ENCODE measurements around the gene ART5. TPM values are rescaled to one million over a fixed set of nuclear protein-coding genes. Genes with fewer than 3 reads are reported as not detected.

The ART5 gene
- polyA plus RNA-seq, 2 of the 4 experiments (the other 2 are of a cell fraction), result 0.08 to 0.30 TPM

DNA sequence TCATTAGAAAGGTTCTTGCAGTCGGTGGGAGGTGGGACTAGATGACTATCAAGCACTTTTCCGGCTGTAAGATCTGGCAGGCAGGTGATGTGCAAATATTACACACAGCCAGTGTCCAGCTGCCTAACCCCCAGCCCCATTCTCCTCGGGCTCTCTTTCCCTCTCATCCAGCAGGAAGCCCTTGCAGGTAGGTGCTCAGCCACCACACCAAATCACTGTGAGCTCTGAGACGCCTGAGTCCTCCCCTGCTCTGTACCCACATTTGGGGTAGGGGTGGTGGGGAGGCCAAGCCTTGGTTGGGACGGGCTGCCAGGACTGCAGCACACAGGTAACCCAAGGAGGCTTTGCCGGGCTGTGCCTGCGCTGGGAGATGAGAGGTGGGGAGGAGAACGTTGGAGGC is 601 bp downstream of the ART5 start:
- Histone ChIP-seq H3K4me3 (no peak overlapping the region), H3K4me2 (no peak overlapping the region)
- no peak for FAIRE-seq

DNA sequence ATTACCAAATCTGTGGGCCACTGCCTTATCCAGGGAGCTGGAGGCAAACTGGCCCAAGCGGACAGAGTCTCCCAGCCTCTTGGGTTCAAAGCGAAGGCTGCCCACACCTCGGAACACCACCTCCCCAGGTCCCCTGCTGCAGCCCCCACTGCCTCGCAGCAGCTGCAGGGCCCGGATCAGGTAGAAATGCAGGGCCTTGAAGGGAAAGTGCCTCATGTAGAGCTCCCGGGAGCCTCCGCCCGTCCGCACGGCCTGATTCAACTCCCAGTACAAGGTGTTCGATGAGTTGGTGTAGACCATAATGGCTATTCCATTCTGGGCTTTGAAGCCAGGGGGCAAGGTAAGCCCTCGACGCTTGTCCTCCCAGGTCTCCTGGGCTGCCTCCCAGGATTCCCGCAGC is 2.0 kb downstream of the ART5 start:
- no peaks in the 10 kb centered on the region for H3K9me3 ChIP-seq
- no peak overlapping the region for H3K4me2 ChIP-seq
- ChIA-PET CTCF (interaction anchor here (1.5 kb wide), 1 partner anchor 169 kb away, joined by 3 read pairs; no protein-coding TSS in a partner anchor), POLR2A (no interaction called here)
- peaks cover 19% of the 10 kb centered on the region for H3K4me1 ChIP-seq
- TF ChIP-seq SREBF2 (IDR thresholded peaks at IDR 0.05), result no peak
- no peak for TF ChIP-seq NPAS2 (CRISPR knock-in tag; IDR thresholded peaks at IDR 0.05; ENCODE audit: borderline replicate concordance)
- no peak for TF ChIP-seq MAFK (IDR thresholded peaks at IDR 0.05; ENCODE audit: partially characterized antibody)
- TF ChIP-seq TP53 (CRISPR knock-in tag; IDR thresholded peaks at IDR 0.05), result no peak
- no peak for TF ChIP-seq FOXS1 (CRISPR knock-in tag; IDR thresholded peaks at IDR 0.05)
- TF ChIP-seq SMC3 (IDR thresholded peaks at IDR 0.05), result no peak
- TF ChIP-seq, protein P1, sequence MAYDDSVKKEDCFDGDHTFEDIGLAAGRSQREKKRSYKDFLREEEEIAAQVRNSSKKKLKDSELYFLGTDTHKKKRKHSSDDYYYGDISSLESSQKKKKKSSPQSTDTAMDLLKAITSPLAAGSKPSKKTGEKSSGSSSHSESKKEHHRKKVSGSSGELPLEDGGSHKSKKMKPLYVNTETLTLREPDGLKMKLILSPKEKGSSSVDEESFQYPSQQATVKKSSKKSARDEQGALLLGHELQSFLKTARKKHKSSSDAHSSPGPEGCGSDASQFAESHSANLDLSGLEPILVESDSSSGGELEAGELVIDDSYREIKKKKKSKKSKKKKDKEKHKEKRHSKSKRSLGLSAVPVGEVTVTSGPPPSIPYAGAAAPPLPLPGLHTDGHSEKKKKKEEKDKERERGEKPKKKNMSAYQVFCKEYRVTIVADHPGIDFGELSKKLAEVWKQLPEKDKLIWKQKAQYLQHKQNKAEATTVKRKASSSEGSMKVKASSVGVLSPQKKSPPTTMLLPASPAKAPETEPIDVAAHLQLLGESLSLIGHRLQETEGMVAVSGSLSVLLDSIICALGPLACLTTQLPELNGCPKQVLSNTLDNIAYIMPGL (CRISPR knock-in tag; IDR thresholded peaks at IDR 0.05; ENCODE audit: borderline replicate concordance), result no peak
- TF ChIP-seq HOXA7 (CRISPR knock-in tag; IDR thresholded peaks at IDR 0.05), result no peak
- TF ChIP-seq, protein P2, sequence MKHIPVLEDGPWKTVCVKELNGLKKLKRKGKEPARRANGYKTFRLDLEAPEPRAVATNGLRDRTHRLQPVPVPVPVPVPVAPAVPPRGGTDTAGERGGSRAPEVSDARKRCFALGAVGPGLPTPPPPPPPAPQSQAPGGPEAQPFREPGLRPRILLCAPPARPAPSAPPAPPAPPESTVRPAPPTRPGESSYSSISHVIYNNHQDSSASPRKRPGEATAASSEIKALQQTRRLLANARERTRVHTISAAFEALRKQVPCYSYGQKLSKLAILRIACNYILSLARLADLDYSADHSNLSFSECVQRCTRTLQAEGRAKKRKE (CRISPR knock-in tag; IDR thresholded peaks at IDR 0.05; ENCODE audit: low read depth), result no peak
- TF ChIP-seq, protein P3, sequence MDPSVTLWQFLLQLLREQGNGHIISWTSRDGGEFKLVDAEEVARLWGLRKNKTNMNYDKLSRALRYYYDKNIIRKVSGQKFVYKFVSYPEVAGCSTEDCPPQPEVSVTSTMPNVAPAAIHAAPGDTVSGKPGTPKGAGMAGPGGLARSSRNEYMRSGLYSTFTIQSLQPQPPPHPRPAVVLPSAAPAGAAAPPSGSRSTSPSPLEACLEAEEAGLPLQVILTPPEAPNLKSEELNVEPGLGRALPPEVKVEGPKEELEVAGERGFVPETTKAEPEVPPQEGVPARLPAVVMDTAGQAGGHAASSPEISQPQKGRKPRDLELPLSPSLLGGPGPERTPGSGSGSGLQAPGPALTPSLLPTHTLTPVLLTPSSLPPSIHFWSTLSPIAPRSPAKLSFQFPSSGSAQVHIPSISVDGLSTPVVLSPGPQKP (IDR thresholded peaks at IDR 0.05; ENCODE audit: low read depth, low read length), result no peak
- TF ChIP-seq CBX2 (IDR thresholded peaks at IDR 0.05; ENCODE audit: borderline replicate concordance, low read depth), result no peak
- no peak for TF ChIP-seq CHD4 (IDR thresholded peaks at IDR 0.05; ENCODE audit: borderline replicate concordance)
- TF ChIP-seq JUN (IDR thresholded peaks at IDR 0.05), result no peak
- TF ChIP-seq FOSL2 (IDR thresholded peaks at IDR 0.05), result no peak
- TF ChIP-seq FOSL2 (CRISPR knock-in tag; IDR thresholded peaks at IDR 0.05), result no peak
- no peak for TF ChIP-seq ZC3H11A (IDR thresholded peaks at IDR 0.05)
- TF ChIP-seq ESRRA (IDR thresholded peaks at IDR 0.05; ENCODE audit: borderline replicate concordance, low read length), result no peak
- TF ChIP-seq CHD2 (IDR thresholded peaks at IDR 0.05; ENCODE audit: low read length, partially characterized antibody), result no peak
- TF ChIP-seq CEBPB (IDR thresholded peaks at IDR 0.05), result no peak
- FAIRE-seq, result no peak
- 91% methylated on average over 14 of the region's 14 CpGs for WGBS (ENCODE audit: missing lambda C conversion rate)
- ATAC-seq, result no peak
- H3K27ac ChIP-seq, result no peak overlapping the region
- DNase-seq (ENCODE audit: low read depth in 1 of 2, low spot score in 1 of 2), result no peak
- H3K4me3 ChIP-seq, result no peak overlapping the region

More for the DNA sequence above, 601 bp downstream of the ART5 start:
- H3K27ac ChIP-seq, result no peak overlapping the region
- no peak for DNase-seq (ENCODE audit: low read depth in 1 of 2, low spot score in 1 of 2)
- ChIA-PET CTCF (no interaction called here), POLR2A (no interaction called here)
- ATAC-seq, result no peak
- TF ChIP-seq RCOR1 (IDR thresholded peaks at IDR 0.05; ENCODE audit: low read depth, low read length) (no peak), JUNB (IDR thresholded peaks at IDR 0.05) (no peak), PHF8 (IDR thresholded peaks at IDR 0.05; ENCODE audit: borderline replicate concordance, low read depth) (no peak), ZFP36 (IDR thresholded peaks at IDR 0.05; ENCODE audit: borderline replicate concordance, partially characterized antibody) (no peak), RARB (CRISPR knock-in tag; IDR thresholded peaks at IDR 0.05) (no peak), FOXS1 (CRISPR knock-in tag; IDR thresholded peaks at IDR 0.05) (no peak), FOSB (CRISPR knock-in tag; IDR thresholded peaks at IDR 0.05) (no peak), RNF2 (IDR thresholded peaks at IDR 0.05; ENCODE audit: borderline replicate concordance, low read depth) (no peak), HOXB13 (CRISPR knock-in tag; IDR thresholded peaks at IDR 0.05; ENCODE audit: low read depth) (no peak), NFE2L2 (conservative IDR thresholded peaks at IDR 0.05; ENCODE audit: low read length) (no peak), MAFK (IDR thresholded peaks at IDR 0.05; ENCODE audit: partially characterized antibody) (no peak), BHLHE40 (IDR thresholded peaks at IDR 0.05; ENCODE audit: low read depth, low read length) (no peak), KDM1A (IDR thresholded peaks at IDR 0.05; ENCODE audit: low read depth) (no peak), TP53 (CRISPR knock-in tag; IDR thresholded peaks at IDR 0.05) (no peak), RFX5 (IDR thresholded peaks at IDR 0.05) (no peak), FOSL2 (IDR thresholded peaks at IDR 0.05) (no peak), FOSL2 (CRISPR knock-in tag; IDR thresholded peaks at IDR 0.05) (no peak)
- TF ChIP-seq, protein P3 (IDR thresholded peaks at IDR 0.05; ENCODE audit: low read depth, low read length), result no peak
- TF ChIP-seq, protein P4, sequence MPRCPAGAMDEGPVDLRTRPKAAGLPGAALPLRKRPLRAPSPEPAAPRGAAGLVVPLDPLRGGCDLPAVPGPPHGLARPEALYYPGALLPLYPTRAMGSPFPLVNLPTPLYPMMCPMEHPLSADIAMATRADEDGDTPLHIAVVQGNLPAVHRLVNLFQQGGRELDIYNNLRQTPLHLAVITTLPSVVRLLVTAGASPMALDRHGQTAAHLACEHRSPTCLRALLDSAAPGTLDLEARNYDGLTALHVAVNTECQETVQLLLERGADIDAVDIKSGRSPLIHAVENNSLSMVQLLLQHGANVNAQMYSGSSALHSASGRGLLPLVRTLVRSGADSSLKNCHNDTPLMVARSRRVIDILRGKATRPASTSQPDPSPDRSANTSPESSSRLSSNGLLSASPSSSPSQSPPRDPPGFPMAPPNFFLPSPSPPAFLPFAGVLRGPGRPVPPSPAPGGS (IDR thresholded peaks at IDR 0.05), result no peak
- TF ChIP-seq, protein P5, sequence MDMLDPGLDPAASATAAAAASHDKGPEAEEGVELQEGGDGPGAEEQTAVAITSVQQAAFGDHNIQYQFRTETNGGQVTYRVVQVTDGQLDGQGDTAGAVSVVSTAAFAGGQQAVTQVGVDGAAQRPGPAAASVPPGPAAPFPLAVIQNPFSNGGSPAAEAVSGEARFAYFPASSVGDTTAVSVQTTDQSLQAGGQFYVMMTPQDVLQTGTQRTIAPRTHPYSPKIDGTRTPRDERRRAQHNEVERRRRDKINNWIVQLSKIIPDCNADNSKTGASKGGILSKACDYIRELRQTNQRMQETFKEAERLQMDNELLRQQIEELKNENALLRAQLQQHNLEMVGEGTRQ (IDR thresholded peaks at IDR 0.05), result no peak
- TF ChIP-seq, protein P6, sequence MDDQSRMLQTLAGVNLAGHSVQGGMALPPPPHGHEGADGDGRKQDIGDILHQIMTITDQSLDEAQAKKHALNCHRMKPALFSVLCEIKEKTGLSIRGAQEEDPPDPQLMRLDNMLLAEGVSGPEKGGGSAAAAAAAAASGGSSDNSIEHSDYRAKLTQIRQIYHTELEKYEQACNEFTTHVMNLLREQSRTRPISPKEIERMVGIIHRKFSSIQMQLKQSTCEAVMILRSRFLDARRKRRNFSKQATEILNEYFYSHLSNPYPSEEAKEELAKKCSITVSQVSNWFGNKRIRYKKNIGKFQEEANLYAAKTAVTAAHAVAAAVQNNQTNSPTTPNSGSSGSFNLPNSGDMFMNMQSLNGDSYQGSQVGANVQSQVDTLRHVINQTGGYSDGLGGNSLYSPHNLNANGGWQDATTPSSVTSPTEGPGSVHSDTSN (IDR thresholded peaks at IDR 0.05), result no peak
- no peaks in the 10 kb centered on the region for H3K9me3 ChIP-seq
- peaks cover 27% of the 10 kb centered on the region for H3K4me1 ChIP-seq
- 61% methylated on average over 8 of the region's 8 CpGs for WGBS (ENCODE audit: missing lambda C conversion rate)
